HG03139 (cell line): Measurements from ENCODE around the gene PHF14.
"Not testable (repeated sequence)": the region's sequence is repeated elsewhere in the genome, so short reads cannot be mapped to it uniquely, and the experiment has no call there.

Experiments
- ATAC-seq: cut with Tn5 transposase; IDR thresholded peaks from one replicate; pipeline ENCODE4 v1.9.1; 2021; ENCODE audit not compliant: unreplicated experiment

The PHF14 gene

GRCh38 chr7:10981317-10981716 lies 7.6 kb downstream of the PHF14 start:
- ATAC-seq: no peak

GRCh38 chr7:10990748-10991147 lies 17.1 kb downstream of the PHF14 start:
- ATAC-seq: not testable (repeated sequence)

GRCh38 chr7:10995482-10996166 lies 22.0 kb downstream of the PHF14 start:
- not testable (repeated sequence) for ATAC-seq

GRCh38 chr7:10998996-10999757 lies 25.5 kb downstream of the PHF14 start:
- no peak for ATAC-seq

- no peak for ATAC-seq
Measured at GRCh38 chr7:11005202-11005601, 31.5 kb downstream of the PHF14 start.

GRCh38 chr7:11006291-11006690 lies 32.6 kb downstream of the PHF14 start:
- ATAC-seq: no peak

GRCh38 chr7:11009631-11010030 lies 36.0 kb downstream of the PHF14 start:
- no peak for ATAC-seq

- ATAC-seq: no peak
Measured at GRCh38 chr7:11021468-11021867, 47.8 kb downstream of the PHF14 start.

- ATAC-seq: no peak
Measured at GRCh38 chr7:11026452-11027359, 53.0 kb downstream of the PHF14 start.

GRCh38 chr7:11035661-11036060 lies 62.0 kb downstream of the PHF14 start:
- ATAC-seq: no peak

GRCh38 chr7:11039974-11040373 lies 66.3 kb downstream of the PHF14 start:
- no peak for ATAC-seq

GRCh38 chr7:11054033-11054432 lies 80.4 kb downstream of the PHF14 start:
- no peak for ATAC-seq

- ATAC-seq: no peak
Measured at GRCh38 chr7:11060893-11061292, 87.2 kb downstream of the PHF14 start.

GRCh38 chr7:11062110-11062509 lies 88.4 kb downstream of the PHF14 start:
- ATAC-seq: no peak

GRCh38 chr7:11069591-11069990 lies 95.9 kb downstream of the PHF14 start:
- ATAC-seq: no peak

GRCh38 chr7:11077816-11078215 lies 104.1 kb downstream of the PHF14 start:
- ATAC-seq: no peak

GRCh38 chr7:11078247-11078834 lies 104.7 kb downstream of the PHF14 start:
- ATAC-seq: no peak

GRCh38 chr7:11079907-11080306 lies 106.2 kb downstream of the PHF14 start:
- no peak for ATAC-seq

- no peak for ATAC-seq
Measured at GRCh38 chr7:11082121-11082520, 108.4 kb downstream of the PHF14 start.

GRCh38 chr7:11082552-11083213 lies 109.0 kb downstream of the PHF14 start:
- ATAC-seq: no peak

GRCh38 chr7:11083214-11083568 lies 109.5 kb downstream of the PHF14 start:
- no peak for ATAC-seq
